22Rv1 (cell line): ENCODE data around the gene IQCH.

ENCODE experiments used
- CTCF ChIP-seq: fragments of 450-650 bp; IDR thresholded peaks from 2 replicates; pipeline ENCODE4 v1.5.1; 2017; ENCODE audit warnings: mild to moderate bottlenecking
- ZFX ChIP-seq: fragments of 450-650 bp; IDR thresholded peaks from 2 replicates; pipeline ENCODE4 v1.6.1; 2017; ENCODE audit warnings: antibody characterized with exemption, borderline replicate concordance

GRCh38 chr15:67350042-67350441 lies 95.5 kb downstream of the IQCH start:
- TF ChIP-seq CTCF (no peak), ZFX (no peak)
